CD14-positive monocyte (primary cell): ENCODE results near the gene PSORS1C1. TPM values are rescaled to one million over a fixed set of nuclear protein-coding genes. Genes with fewer than 3 reads are reported as not detected.

ENCODE experiments used
- DNase-seq, 3 donors: peaks; one replicate each; pipeline ENCODE4 v3.0.0-alpha.2; 2011 to 2022
- H2AFZ ChIP-seq: 2 replicates; pipeline ENCODE4 v1.6.0; 2012; ENCODE audit warnings: mild to moderate bottlenecking, low read depth, low read length, inconsistent platforms; ENCODE audit not compliant: insufficient read depth, poor library complexity, severe bottlenecking
- H3K27ac ChIP-seq, 2 donors: 1 replicate in 1 of 2; 2 replicates in 1 of 2; pipeline ENCODE4 v1.5.1; 2012 to 2013; ENCODE audit warnings: low read length in 2 of 2, control low read depth in 1 of 2, inconsistent platforms in 1 of 2, low read depth in 1 of 2, mild to moderate bottlenecking in 1 of 2
- H3K27me3 ChIP-seq, 2 donors: one replicate each; pipeline versions ENCODE4 v1.6.0 to v1.6.1; 2011 to 2013; ENCODE audit warnings: low read length in 2 of 2; ENCODE audit not compliant: control insufficient read depth in 2 of 2, insufficient read depth in 2 of 2
- H3K36me3 ChIP-seq, 2 donors: replicated peaks in 1 of 2; 1 replicate in 1 of 2; 2 replicates in 1 of 2; pipeline versions ENCODE4 v1.5.1 to v1.6.1; 2012 to 2013; ENCODE audit warnings: low read length in 2 of 2, control low read depth in 1 of 2, inconsistent platforms in 1 of 2, mild to moderate bottlenecking in 1 of 2; ENCODE audit not compliant: insufficient read depth in 2 of 2, control insufficient read depth in 1 of 2
- H3K4me1 ChIP-seq, 2 donors: 1 replicate in 1 of 2; 2 replicates in 1 of 2; pipeline versions ENCODE4 v1.5.1 to v1.6.1; 2012 to 2013; ENCODE audit warnings: low read length in 2 of 2, control low read depth in 1 of 2, inconsistent platforms in 1 of 2, mild to moderate bottlenecking in 1 of 2, moderate library complexity in 1 of 2; ENCODE audit not compliant: insufficient read depth in 2 of 2, control insufficient read depth in 1 of 2
- H3K4me2 ChIP-seq: replicated peaks from 2 replicates; pipeline ENCODE3; 2012; ENCODE audit warnings: low read length, moderate library complexity, mild to moderate bottlenecking; ENCODE audit not compliant: poor library complexity, severe bottlenecking; ENCODE audit errors: extremely low read depth
- H3K4me3 ChIP-seq, 3 experiments: fragments of 200-600 bp in 1 of 3; sonication (generic) in 1 of 3; replicated peaks in 1 of 3; 1 replicate in 2 of 3; 2 replicates in 1 of 3; pipeline ENCODE4 v1.5.1; 2011 to 2013; ENCODE audit warnings: low read length in 3 of 3, mild to moderate bottlenecking in 3 of 3, control low read depth in 2 of 3, low read depth in 2 of 3, inconsistent platforms in 1 of 3, moderate library complexity in 1 of 3
- H3K79me2 ChIP-seq: 2 replicates; pipeline ENCODE4 v1.6.0; 2012; ENCODE audit warnings: mild to moderate bottlenecking, control low read depth, inconsistent platforms, low read length, moderate library complexity; ENCODE audit not compliant: insufficient read depth
- H3K9ac ChIP-seq: 2 replicates; pipeline ENCODE4 v1.6.0; 2017; ENCODE audit warnings: low read length, mild to moderate bottlenecking; ENCODE audit not compliant: insufficient read depth, poor library complexity, severe bottlenecking
- H3K9me3 ChIP-seq, 2 donors: replicated peaks in 1 of 2; 1 replicate in 1 of 2; 2 replicates in 1 of 2; pipeline versions ENCODE4 v1.5.1 to v1.6.1; 2012 to 2013; ENCODE audit warnings: low read length in 2 of 2, control low read depth in 1 of 2; ENCODE audit not compliant: control insufficient read depth in 1 of 2, insufficient read depth in 1 of 2
- H4K20me1 ChIP-seq: 2 replicates; pipeline ENCODE4 v1.6.0; 2012; ENCODE audit warnings: mild to moderate bottlenecking, low read length, control low read depth, moderate library complexity; ENCODE audit not compliant: insufficient read depth
- H3K27ac Mint-ChIP-seq, 7 donors: one replicate each; pipeline ENCODE4 v1.8.0; 2020; ENCODE audit warnings: mild to moderate bottlenecking in 7 of 7, mixed read lengths in 7 of 7, moderate library complexity in 6 of 7, inconsistent platforms in 2 of 7
- H3K27me3 Mint-ChIP-seq, 3 donors: one replicate each; pipeline ENCODE4 v1.8.0; 2021 to 2022; ENCODE audit warnings: low read depth in 3 of 3, mild to moderate bottlenecking in 3 of 3, mixed read lengths in 3 of 3, moderate library complexity in 3 of 3, inconsistent platforms in 1 of 3
- H3K36me3 Mint-ChIP-seq, 2 donors: one replicate each; pipeline ENCODE4 v1.8.0; 2020; ENCODE audit warnings: mixed read lengths in 2 of 2, inconsistent platforms in 1 of 2, mild to moderate bottlenecking in 1 of 2
- H3K4me1 Mint-ChIP-seq: one replicate; pipeline ENCODE4 v1.8.0; 2020; ENCODE audit warnings: mild to moderate bottlenecking, mixed read lengths
- H3K4me3 Mint-ChIP-seq, 2 donors: one replicate each; pipeline ENCODE4 v1.8.0; 2020; ENCODE audit warnings: mild to moderate bottlenecking in 2 of 2, mixed read lengths in 2 of 2, moderate library complexity in 1 of 2
- H3K9me3 Mint-ChIP-seq, 7 donors: one replicate each; pipeline ENCODE4 v1.8.0; 2020 to 2022; ENCODE audit warnings: mixed read lengths in 7 of 7, mild to moderate bottlenecking in 6 of 7, moderate library complexity in 6 of 7, inconsistent platforms in 2 of 7
- WGBS: methylation state at CpG from one replicate; pipeline ENCODE4 v1.1.5; 2013; ENCODE audit warnings: missing lambda C conversion rate; ENCODE audit not compliant: insufficient coverage; 5-methylcytosine and 5-hydroxymethylcytosine counted together
- intact Hi-C, 2 donors: fragments of 100-400 bp; cut with micrococcal nuclease; formaldehyde crosslinking; loops; one replicate each; pipeline versions ENCODE4 v1.15.0 to v1.15.1; 2023
- polyA plus RNA-seq, 3 donors: library from polyadenylated mRNA; depleted of rRNA in 1 of 3; unstranded in 2 of 3; stranded (reverse) in 1 of 3; fragments of 300-500 nt in 2 of 3; fragments of >200 nt in 1 of 3; fragmentation: Illumina TruSeq in 2 of 3; gene quantifications; 1 replicate in 2 of 3; 2 replicates in 1 of 3; pipeline ENCODE4 v1.2.3, GENCODE V29; 2012 to 2021
- TF ChIP-seq, protein P1 (sequence below): fragments of 200-600 bp; IDR thresholded peaks from one replicate; pipeline ENCODE4 v1.8.0; 2022; ENCODE audit warnings: antibody characterized with exemption, mild to moderate bottlenecking

The PSORS1C1 gene
- polyA plus RNA-seq, 3 donors = not detected

GRCh38 chr6:31130751-31131150 is 16.2 kb downstream of the PSORS1C1 start:
- no peaks in the 10 kb centered on the region for H3K79me2 ChIP-seq
- no peak for DNase-seq
- H3K36me3 ChIP-seq = no peaks in the 10 kb centered on the region
- H3K9ac ChIP-seq = no peak overlapping the region
- intact Hi-C loops = no loop called here
- peaks cover 0 to 2% (median 0%) of the 10 kb centered on the region in 7 donors for H3K9me3 Mint-ChIP-seq
- H3K4me1 Mint-ChIP-seq = no peaks in the 10 kb centered on the region
- H3K9me3 ChIP-seq = no peaks in the 10 kb centered on the region
- H3K27me3 Mint-ChIP-seq = peaks cover 4 to 8% (median 4%) of the 10 kb centered on the region in 3 donors
- TF ChIP-seq, protein P1, sequence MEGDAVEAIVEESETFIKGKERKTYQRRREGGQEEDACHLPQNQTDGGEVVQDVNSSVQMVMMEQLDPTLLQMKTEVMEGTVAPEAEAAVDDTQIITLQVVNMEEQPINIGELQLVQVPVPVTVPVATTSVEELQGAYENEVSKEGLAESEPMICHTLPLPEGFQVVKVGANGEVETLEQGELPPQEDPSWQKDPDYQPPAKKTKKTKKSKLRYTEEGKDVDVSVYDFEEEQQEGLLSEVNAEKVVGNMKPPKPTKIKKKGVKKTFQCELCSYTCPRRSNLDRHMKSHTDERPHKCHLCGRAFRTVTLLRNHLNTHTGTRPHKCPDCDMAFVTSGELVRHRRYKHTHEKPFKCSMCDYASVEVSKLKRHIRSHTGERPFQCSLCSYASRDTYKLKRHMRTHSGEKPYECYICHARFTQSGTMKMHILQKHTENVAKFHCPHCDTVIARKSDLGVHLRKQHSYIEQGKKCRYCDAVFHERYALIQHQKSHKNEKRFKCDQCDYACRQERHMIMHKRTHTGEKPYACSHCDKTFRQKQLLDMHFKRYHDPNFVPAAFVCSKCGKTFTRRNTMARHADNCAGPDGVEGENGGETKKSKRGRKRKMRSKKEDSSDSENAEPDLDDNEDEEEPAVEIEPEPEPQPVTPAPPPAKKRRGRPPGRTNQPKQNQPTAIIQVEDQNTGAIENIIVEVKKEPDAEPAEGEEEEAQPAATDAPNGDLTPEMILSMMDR = no peak
- H3K27ac ChIP-seq = no peak overlapping the region
- no peaks in the 10 kb centered on the region for H3K4me1 ChIP-seq
- no peak overlapping the region for H2AFZ ChIP-seq
- H3K27ac Mint-ChIP-seq = no peak overlapping the region
- 90% methylated on average over 2 of the region's 3 CpGs for WGBS
- H3K36me3 Mint-ChIP-seq = no peaks in the 10 kb centered on the region
- no peak overlapping the region for H3K4me3 ChIP-seq
- H3K4me2 ChIP-seq = no peak overlapping the region
- no peaks in the 10 kb centered on the region for H3K27me3 ChIP-seq
- no peaks in the 10 kb centered on the region for H4K20me1 ChIP-seq
- H3K4me3 Mint-ChIP-seq = no peak overlapping the region

- H3K27me3 Mint-ChIP-seq = peaks cover 2 to 6% (median 2%) of the 10 kb centered on the region in 3 donors
- peaks cover 0 to 1% (median 0%) of the 10 kb centered on the region in 7 donors for H3K9me3 Mint-ChIP-seq
- Histone ChIP-seq H3K27me3 (no peaks in the 10 kb centered on the region), H4K20me1 (no peaks in the 10 kb centered on the region), H3K27ac (no peak overlapping the region), H3K9ac (no peak overlapping the region), H3K79me2 (no peaks in the 10 kb centered on the region), H3K36me3 (no peaks in the 10 kb centered on the region), H3K4me3 (no peak overlapping the region), H2AFZ (no peak overlapping the region), H3K4me1 (no peaks in the 10 kb centered on the region), H3K4me2 (no peak overlapping the region), H3K9me3 (no peaks in the 10 kb centered on the region)
- intact Hi-C loops = no loop called here
- H3K36me3 Mint-ChIP-seq = no peaks in the 10 kb centered on the region
- DNase-seq = no peak
- H3K4me3 Mint-ChIP-seq = no peak overlapping the region
- TF ChIP-seq, protein P1 = no peak
- no CpG with 5 or more reads among the region's 3 CpGs for WGBS
- H3K27ac Mint-ChIP-seq = no peak overlapping the region
- H3K4me1 Mint-ChIP-seq = no peaks in the 10 kb centered on the region
These were observed 17.0 kb downstream of the PSORS1C1 start for GRCh38 chr6:31131595-31131994.
